ENCODE measurements around the gene CCDC138.

CCDC138 gene

DNA sequence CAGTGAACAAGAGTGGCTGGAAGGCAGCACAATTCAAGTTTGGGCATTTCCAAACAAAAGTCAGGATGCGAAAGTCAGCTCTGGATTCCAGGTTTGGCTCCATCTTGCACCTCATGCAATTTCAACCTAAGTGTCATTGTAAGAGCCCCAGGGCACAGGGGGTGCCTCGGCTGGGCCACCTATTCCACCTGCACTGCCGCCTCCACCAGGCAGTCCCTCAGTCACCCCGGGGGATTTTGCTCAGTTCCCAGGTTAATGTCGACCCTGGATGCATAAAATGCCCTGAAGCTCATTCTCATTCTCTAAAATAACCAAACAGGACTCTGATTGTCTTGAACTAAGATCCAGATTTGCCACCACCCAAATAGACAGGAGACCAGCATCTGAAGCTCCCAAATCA, 124.8 kb downstream of the CCDC138 start:
- FAIRE-seq: no peak
- TF ChIP-seq POU2F2 (IDR thresholded peaks at IDR 0.05; ENCODE audit: low read depth, low read length): no peak
- TF ChIP-seq SPI1 (IDR thresholded peaks at IDR 0.05; ENCODE audit: low read depth, low read length): no peak
- no peak for TF ChIP-seq PAX5 (IDR thresholded peaks at IDR 0.05; ENCODE audit: insufficient read depth, low read length, severe bottlenecking)
- no peak for TF ChIP-seq POLR2AphosphoS5 (IDR thresholded peaks at IDR 0.05; ENCODE audit: low read depth, low read length)
- no peak for TF ChIP-seq POLR2A (IDR thresholded peaks at IDR 0.05; ENCODE audit: low read depth, low read length)
- no peak for TF ChIP-seq TAF1 (IDR thresholded peaks at IDR 0.05; ENCODE audit: low read depth, low read length)
- DNase-seq (ENCODE audit: insufficient read length, low spot score): peak; percentile 3

- no peak for DNase-seq (ENCODE audit: insufficient read length, low spot score)
- TF ChIP-seq POLR2AphosphoS5 (IDR thresholded peaks at IDR 0.05; ENCODE audit: low read depth, low read length) (no peak), POLR2A (IDR thresholded peaks at IDR 0.05; ENCODE audit: low read depth, low read length) (no peak), SPI1 (IDR thresholded peaks at IDR 0.05; ENCODE audit: low read depth, low read length) (no peak), PAX5 (IDR thresholded peaks at IDR 0.05; ENCODE audit: insufficient read depth, low read length, severe bottlenecking) (no peak), TAF1 (IDR thresholded peaks at IDR 0.05; ENCODE audit: low read depth, low read length) (no peak), POU2F2 (IDR thresholded peaks at IDR 0.05; ENCODE audit: low read depth, low read length) (no peak)
- FAIRE-seq: no peak
Observed at GRCh38 chr2:108911807-108912628, 125.4 kb downstream of the CCDC138 start.

DNA sequence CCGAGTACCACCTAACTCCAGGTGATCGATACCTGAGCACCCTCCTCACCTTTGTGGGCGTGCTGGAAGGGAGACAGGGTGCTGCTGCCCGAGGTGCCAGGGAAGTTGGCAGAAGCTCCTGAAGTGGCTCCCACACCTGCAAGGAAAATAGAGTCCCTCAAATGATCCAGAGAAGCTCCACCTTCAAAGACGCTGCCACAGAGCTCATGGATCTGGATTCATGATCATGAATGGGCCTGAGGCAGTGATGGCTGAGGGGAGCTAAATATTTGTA, 126.0 kb downstream of the CCDC138 start:
- no peak for FAIRE-seq
- no peak for DNase-seq (ENCODE audit: insufficient read length, low spot score)
- TF ChIP-seq POLR2A (IDR thresholded peaks at IDR 0.05; ENCODE audit: low read depth, low read length) (no peak), PAX5 (IDR thresholded peaks at IDR 0.05; ENCODE audit: insufficient read depth, low read length, severe bottlenecking) (no peak), SPI1 (IDR thresholded peaks at IDR 0.05; ENCODE audit: low read depth, low read length) (no peak), TAF1 (IDR thresholded peaks at IDR 0.05; ENCODE audit: low read depth, low read length) (no peak), POU2F2 (IDR thresholded peaks at IDR 0.05; ENCODE audit: low read depth, low read length) (no peak), POLR2AphosphoS5 (IDR thresholded peaks at IDR 0.05; ENCODE audit: low read depth, low read length) (no peak)

DNA sequence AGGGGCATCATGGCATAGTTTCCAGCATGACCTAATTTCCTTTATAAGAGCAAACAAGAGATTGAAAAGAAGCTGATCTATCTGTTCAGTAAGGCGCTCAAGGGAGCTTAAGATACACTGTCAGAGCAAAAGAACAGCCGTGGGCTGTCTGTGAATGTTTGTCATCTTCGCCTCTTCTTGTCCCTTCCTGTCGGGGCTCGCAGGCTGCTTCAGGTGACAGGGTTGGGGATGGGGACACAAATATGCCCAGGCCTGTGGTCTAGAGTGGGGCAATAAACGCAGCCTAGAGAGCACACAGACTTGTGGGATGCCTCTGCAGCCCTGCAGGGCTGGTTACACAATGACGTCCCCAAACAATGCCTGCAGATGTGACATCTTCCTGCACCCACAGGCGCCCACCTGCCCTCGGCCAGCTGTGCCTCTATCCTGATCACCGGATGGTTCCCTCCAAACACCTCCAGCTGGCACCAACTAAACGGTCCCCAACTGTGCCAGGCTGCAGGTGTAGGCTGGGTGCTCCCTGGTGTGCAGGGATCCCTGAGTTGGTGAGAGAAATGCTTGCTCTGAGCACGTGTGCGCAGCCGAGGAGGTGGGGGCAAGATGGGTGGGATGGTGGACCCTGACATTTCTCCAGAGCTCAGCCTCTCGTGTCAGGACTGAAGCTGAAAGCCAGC, 129.7 kb downstream of the CCDC138 start:
- DNase-seq (ENCODE audit: insufficient read length, low spot score) (no peak), FAIRE-seq (no peak)
- TF ChIP-seq POU2F2 (IDR thresholded peaks at IDR 0.05; ENCODE audit: low read depth, low read length) (no peak), POLR2A (IDR thresholded peaks at IDR 0.05; ENCODE audit: low read depth, low read length) (no peak), TAF1 (IDR thresholded peaks at IDR 0.05; ENCODE audit: low read depth, low read length) (no peak), PAX5 (IDR thresholded peaks at IDR 0.05; ENCODE audit: insufficient read depth, low read length, severe bottlenecking) (no peak), POLR2AphosphoS5 (IDR thresholded peaks at IDR 0.05; ENCODE audit: low read depth, low read length) (no peak), SPI1 (IDR thresholded peaks at IDR 0.05; ENCODE audit: low read depth, low read length) (no peak)

- DNase-seq (ENCODE audit: insufficient read length, low spot score): no peak
- TF ChIP-seq PAX5 (IDR thresholded peaks at IDR 0.05; ENCODE audit: insufficient read depth, low read length, severe bottlenecking) (no peak), TAF1 (IDR thresholded peaks at IDR 0.05; ENCODE audit: low read depth, low read length) (no peak), POLR2A (IDR thresholded peaks at IDR 0.05; ENCODE audit: low read depth, low read length) (no peak), SPI1 (IDR thresholded peaks at IDR 0.05; ENCODE audit: low read depth, low read length) (no peak), POLR2AphosphoS5 (IDR thresholded peaks at IDR 0.05; ENCODE audit: low read depth, low read length) (no peak), POU2F2 (IDR thresholded peaks at IDR 0.05; ENCODE audit: low read depth, low read length) (no peak)
- FAIRE-seq: no peak
Observed at GRCh38 chr2:108916796-108917421, 130.3 kb downstream of the CCDC138 start.

- FAIRE-seq: no peak
- DNase-seq (ENCODE audit: insufficient read length, low spot score): no peak
- TF ChIP-seq SPI1 (IDR thresholded peaks at IDR 0.05; ENCODE audit: low read depth, low read length) (no peak), POU2F2 (IDR thresholded peaks at IDR 0.05; ENCODE audit: low read depth, low read length) (no peak), POLR2A (IDR thresholded peaks at IDR 0.05; ENCODE audit: low read depth, low read length) (no peak), PAX5 (IDR thresholded peaks at IDR 0.05; ENCODE audit: insufficient read depth, low read length, severe bottlenecking) (no peak), POLR2AphosphoS5 (IDR thresholded peaks at IDR 0.05; ENCODE audit: low read depth, low read length) (no peak), TAF1 (IDR thresholded peaks at IDR 0.05; ENCODE audit: low read depth, low read length) (no peak)
Observed at GRCh38 chr2:108917526-108917925, 131.0 kb downstream of the CCDC138 start.

GRCh38 chr2:108918156-108918874, 131.7 kb downstream of the CCDC138 start:
- FAIRE-seq (no peak), DNase-seq (ENCODE audit: insufficient read length, low spot score) (no peak)
- TF ChIP-seq PAX5 (IDR thresholded peaks at IDR 0.05; ENCODE audit: insufficient read depth, low read length, severe bottlenecking) (no peak), POU2F2 (IDR thresholded peaks at IDR 0.05; ENCODE audit: low read depth, low read length) (no peak), TAF1 (IDR thresholded peaks at IDR 0.05; ENCODE audit: low read depth, low read length) (no peak), SPI1 (IDR thresholded peaks at IDR 0.05; ENCODE audit: low read depth, low read length) (no peak), POLR2A (IDR thresholded peaks at IDR 0.05; ENCODE audit: low read depth, low read length) (no peak), POLR2AphosphoS5 (IDR thresholded peaks at IDR 0.05; ENCODE audit: low read depth, low read length) (no peak)

GRCh38 chr2:108918941-108919341, 132.4 kb downstream of the CCDC138 start:
- FAIRE-seq: no peak
- DNase-seq (ENCODE audit: insufficient read length, low spot score): no peak
- TF ChIP-seq POLR2AphosphoS5 (IDR thresholded peaks at IDR 0.05; ENCODE audit: low read depth, low read length) (no peak), SPI1 (IDR thresholded peaks at IDR 0.05; ENCODE audit: low read depth, low read length) (no peak), POLR2A (IDR thresholded peaks at IDR 0.05; ENCODE audit: low read depth, low read length) (no peak), TAF1 (IDR thresholded peaks at IDR 0.05; ENCODE audit: low read depth, low read length) (no peak), POU2F2 (IDR thresholded peaks at IDR 0.05; ENCODE audit: low read depth, low read length) (no peak), PAX5 (IDR thresholded peaks at IDR 0.05; ENCODE audit: insufficient read depth, low read length, severe bottlenecking) (no peak)

All from GM12891 (cell line).